Measurements from ENCODE around the gene TAMALIN.

TAMALIN gene

DNA sequence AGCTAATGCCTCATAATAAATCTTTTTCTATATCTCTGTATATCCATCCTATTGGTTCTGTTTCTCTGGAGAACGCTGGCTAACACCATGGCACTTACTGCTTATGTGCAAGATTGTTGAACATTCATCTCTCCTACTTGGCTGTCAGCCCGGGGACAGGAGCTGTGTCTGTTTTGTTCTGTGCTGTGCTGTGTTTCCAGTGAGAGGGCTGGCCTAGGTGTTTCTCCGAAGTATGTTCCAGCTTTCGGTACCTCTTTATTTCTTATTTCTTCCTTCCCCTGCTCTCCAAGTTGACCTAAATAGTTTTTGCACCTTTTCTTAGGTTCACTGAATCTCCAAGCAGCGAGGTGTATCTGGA, 25.7 kb downstream of the TAMALIN start:
- TF ChIP-seq GATA3 (IDR thresholded peaks at IDR 0.05; ENCODE audit: low read depth, low read length): no peak
- TF ChIP-seq GATA2 (IDR thresholded peaks at IDR 0.05; ENCODE audit: low read depth, low read length): no peak

DNA sequence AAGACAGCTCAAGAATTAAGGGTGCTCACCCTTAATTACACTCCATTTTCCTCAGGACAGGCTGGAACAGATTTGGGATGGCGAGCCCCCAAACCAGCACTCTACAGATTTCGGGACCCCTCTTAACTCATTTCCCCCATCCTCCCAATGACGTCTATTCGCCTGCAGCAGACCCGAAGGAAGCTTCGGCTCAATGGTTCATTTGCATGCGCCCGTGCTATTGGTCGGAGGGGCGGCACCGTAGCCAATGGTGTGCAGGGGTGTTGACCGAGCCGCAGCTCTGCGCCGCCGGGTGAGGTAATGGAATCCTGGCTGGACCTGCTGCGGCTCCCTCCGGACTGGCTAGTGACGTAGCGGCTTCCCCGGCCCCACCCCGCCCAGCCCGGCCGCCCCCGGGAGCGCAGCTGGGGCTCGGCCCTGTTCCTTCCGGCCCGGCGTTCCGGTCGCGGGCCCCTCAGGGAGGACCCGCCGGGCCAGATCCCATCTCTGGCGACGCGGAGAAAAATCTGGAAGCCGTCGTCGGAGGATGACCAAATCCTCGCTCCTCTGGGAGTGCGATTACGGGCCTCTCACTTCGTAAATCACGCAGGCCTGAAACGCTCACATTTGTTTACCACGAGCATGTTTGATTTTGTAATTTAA, 26.2 kb downstream of the TAMALIN start:
- no peak for TF ChIP-seq GATA3 (IDR thresholded peaks at IDR 0.05; ENCODE audit: low read depth, low read length)
- peak; percentile 67 for TF ChIP-seq GATA2 (IDR thresholded peaks at IDR 0.05; ENCODE audit: low read depth, low read length)

DNA sequence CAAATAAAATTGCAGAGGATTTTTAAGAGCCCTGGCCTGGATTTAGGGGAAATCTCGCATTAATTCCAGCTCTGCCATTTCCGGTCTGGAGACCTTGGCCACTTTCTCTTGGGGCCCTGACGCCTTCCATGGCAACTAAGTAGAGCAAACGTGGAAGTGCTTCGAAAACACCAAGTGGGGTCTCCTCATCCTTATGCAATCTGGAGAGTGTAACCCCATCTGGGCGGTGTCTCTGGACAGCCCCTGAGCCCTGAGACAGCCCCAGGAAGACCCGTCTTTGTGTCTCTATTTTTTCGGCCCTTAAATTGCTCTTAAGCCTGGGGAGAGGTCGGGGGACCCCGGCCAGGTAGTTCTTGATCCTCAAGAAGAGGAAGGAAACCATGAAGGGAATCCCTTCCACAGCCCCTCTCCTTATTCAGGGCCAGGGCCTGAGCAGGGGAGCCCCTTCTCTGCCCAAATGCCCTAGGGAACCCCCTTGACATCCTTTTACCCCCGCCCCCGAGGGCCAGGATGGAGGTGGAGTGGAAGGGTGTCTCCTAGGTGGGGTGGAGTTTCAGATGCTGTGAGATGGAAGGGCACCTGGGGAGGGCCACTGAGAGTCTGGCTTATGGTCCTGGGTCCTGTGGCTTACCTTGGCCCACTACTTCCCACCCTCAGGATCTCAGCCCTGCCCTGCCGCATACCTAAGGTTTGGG, 26.8 kb downstream of the TAMALIN start:
- no peak for TF ChIP-seq GATA3 (IDR thresholded peaks at IDR 0.05; ENCODE audit: low read depth, low read length)
- no peak for TF ChIP-seq GATA2 (IDR thresholded peaks at IDR 0.05; ENCODE audit: low read depth, low read length)

DNA sequence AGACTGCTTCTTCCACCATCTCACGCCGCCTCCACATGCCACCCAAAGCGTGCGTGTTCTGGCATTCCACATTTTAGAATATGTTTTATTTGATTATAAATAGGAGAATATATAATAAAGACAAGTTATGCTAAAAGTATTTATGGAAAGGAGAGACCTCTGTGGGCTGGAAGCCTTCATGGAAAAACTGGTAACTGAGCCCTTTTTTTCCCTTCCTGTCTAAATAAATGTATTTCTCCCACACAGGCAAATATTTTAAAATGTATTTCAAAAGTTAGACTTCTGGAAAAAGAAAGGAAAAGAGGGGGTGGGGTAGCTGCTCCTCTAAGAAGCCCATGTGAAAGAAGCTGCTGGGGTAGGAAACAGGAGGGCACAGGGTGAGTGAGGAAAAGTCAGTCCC, 28.4 kb downstream of the TAMALIN start:
- TF ChIP-seq GATA2 (IDR thresholded peaks at IDR 0.05; ENCODE audit: low read depth, low read length) (no peak), GATA3 (IDR thresholded peaks at IDR 0.05; ENCODE audit: low read depth, low read length) (no peak)

DNA sequence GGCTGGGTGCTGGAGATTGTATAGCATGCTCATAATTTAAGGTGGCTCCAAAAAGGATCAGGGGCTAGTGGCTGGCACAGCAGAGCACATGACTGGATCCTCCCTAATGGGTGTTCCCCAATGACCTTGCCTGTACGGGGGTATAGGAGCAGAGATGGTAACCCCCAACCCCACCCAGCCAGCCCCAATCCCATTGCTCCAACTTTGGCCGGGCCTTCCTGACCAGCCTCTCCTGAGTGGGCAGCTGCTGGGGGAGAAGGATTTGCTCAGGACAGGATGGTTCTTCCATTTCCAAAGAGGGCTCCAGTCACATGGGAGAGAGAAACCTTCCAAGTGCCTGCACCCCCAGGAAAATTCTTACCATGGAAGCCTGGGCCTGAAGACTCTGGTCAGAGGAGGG, 29.2 kb downstream of the TAMALIN start:
- TF ChIP-seq GATA3 (IDR thresholded peaks at IDR 0.05; ENCODE audit: low read depth, low read length) (no peak), GATA2 (IDR thresholded peaks at IDR 0.05; ENCODE audit: low read depth, low read length) (no peak)

DNA sequence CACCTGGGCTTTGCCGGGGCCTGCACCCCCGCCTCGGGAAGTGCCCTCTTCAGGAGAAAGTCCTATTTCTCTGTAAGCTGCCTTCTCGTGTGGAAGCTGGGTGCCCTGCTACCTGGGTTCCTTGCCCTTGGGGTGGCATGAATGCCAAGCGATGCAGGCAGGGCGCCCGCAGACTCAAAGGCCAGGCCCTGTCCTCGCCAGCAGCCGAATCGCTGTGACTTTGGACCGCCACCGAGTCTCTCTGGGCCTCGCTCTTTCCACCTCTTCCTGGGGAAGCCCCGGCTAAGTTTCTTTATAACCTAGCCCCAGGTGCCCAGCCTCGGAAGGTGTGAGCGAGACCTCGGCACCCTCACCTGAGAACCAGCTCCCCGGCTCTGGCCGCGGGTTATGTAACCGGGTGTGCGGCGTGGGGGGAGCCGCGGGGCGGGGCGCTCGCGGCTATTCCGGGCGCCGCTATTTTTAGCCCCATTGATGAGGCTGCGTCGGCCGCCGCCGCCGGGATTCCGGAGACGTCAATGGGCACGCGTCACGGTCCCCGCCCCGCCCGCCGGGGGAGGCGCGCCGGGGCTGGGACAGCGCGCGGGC, 29.9 kb downstream of the TAMALIN start:
- TF ChIP-seq GATA3 (IDR thresholded peaks at IDR 0.05; ENCODE audit: low read depth, low read length) (no peak), GATA2 (IDR thresholded peaks at IDR 0.05; ENCODE audit: low read depth, low read length) (no peak)

DNA sequence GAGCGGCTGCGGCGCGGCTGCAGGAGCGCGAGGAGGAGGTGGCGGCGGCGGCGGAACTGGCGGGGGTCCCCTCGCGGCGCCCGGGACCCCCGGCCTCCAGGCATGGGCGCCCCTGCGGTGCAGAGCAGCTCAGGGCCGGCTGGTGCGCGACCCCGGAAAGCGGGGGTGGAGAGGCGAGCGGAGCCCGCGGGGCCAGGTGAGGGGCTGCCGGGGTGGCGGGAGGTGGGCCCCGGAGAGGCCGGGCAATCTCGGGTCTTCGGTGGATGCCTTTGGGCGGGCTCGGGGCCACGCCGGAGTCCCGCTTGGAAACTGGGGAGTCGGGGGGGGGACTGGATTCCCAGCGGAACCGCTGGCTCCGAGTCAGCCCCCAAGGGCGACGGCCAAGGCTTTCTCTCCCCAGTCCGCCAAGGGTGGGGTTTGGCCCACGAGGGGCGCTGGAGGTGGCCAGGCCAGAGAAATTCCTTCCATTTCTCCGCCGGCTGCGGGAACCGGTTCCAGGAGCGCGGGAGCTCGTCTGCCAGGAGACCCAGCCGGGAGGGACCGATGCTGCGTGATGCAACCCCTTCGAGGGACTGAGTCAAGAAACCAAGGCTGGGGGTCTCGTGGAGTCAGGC, 30.6 kb downstream of the TAMALIN start:
- TF ChIP-seq GATA2 (IDR thresholded peaks at IDR 0.05; ENCODE audit: low read depth, low read length) (no peak), GATA3 (IDR thresholded peaks at IDR 0.05; ENCODE audit: low read depth, low read length) (no peak)

DNA sequence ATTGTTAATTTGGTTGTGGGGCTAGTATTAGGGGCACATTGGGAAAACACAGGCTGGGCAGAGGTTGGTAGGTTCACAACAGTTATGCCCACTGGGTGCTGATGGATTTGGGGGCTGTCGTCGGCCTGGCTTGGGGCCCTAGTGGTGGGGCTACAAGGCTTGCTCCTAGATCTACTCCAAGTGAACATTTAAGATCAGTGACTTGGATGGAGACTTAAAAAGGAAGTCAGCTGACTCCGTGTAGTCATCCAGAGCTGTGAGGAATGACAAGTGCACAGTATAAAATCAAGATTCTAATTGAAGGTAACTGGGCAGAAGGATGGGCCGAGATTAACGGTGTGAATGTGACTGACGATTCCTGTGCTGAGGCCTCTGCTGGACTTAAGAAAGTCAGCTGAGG, 31.7 kb downstream of the TAMALIN start:
- TF ChIP-seq GATA2 (IDR thresholded peaks at IDR 0.05; ENCODE audit: low read depth, low read length) (no peak), GATA3 (IDR thresholded peaks at IDR 0.05; ENCODE audit: low read depth, low read length) (no peak)

DNA sequence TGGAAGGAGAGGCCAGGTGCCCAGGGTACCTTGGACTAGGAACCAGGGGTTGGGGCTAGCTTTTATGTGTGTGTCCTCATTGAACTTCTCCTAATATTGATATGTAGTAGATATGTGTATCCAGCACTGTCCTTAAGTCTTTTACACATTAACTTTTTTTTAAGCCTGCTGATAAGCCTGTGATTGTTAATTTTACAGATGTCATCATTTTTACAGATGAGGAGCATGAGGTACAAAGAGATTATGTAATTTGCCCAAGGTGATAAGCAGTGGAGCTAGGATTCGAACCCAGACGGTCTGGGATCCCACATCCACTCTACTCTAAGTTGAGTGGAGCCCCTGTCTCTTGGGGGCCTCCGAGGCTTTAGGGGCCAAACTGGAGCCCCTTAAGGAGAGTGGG, 34.3 kb downstream of the TAMALIN start:
- TF ChIP-seq GATA2 (IDR thresholded peaks at IDR 0.05; ENCODE audit: low read depth, low read length): no peak
- no peak for TF ChIP-seq GATA3 (IDR thresholded peaks at IDR 0.05; ENCODE audit: low read depth, low read length)

DNA sequence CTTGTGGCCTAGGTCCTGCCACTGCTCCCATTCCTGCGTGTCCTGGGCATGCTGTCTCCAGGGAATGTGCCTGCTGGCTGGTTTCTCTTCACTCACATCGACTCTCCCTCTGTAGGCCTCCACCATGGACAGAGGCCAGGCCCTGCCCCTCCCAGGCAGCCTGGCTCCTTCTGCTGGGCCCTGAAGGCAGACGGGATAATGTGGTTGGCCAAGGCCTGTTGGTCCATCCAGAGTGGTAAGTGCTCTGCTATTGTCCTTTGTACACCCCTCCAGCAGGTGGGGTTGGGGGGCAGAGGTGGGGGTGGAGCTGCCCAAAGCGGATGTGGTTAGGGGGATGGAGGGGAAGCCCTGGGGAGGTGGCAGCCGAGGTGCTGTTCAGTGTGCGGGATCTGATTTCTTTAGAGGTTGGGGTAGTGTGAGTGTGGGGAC, 35.0 kb downstream of the TAMALIN start:
- TF ChIP-seq GATA2 (IDR thresholded peaks at IDR 0.05; ENCODE audit: low read depth, low read length) (no peak), GATA3 (IDR thresholded peaks at IDR 0.05; ENCODE audit: low read depth, low read length) (no peak)

DNA sequence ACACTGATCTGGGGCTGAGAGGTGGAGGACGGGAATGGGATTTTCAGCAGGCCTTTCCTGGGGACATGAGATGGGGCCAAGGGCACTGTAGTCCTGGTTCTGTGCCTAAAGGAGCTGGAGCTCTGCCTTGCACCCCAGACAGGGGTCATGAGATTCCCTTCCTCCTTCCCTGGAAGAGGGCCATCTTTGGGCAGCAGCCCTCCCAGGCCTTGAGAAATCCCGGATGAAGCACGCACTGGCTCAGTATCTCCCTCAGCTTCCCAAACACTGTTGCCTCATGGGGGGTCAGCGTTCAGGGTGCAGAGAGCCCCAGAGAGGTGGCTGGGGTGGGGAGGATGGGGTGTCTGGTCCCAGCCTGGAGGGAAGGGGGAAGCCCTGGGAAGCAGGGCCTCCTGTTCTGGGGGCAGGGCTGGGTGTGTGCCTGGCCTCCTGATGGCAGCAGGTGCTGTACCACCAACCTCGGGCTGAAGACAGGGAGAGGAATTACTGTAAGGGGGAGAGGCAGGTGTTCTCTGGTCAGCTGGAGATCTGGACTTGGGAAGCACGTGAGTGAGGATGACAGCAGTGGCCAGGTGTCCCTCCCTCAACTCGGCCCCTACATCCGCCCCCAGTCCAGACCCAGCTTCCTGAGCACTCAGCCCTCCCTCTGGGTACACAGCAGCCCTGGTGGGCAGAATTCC, 36.1 kb downstream of the TAMALIN start:
- TF ChIP-seq GATA2 (IDR thresholded peaks at IDR 0.05; ENCODE audit: low read depth, low read length) (no peak), GATA3 (IDR thresholded peaks at IDR 0.05; ENCODE audit: low read depth, low read length) (no peak)

DNA sequence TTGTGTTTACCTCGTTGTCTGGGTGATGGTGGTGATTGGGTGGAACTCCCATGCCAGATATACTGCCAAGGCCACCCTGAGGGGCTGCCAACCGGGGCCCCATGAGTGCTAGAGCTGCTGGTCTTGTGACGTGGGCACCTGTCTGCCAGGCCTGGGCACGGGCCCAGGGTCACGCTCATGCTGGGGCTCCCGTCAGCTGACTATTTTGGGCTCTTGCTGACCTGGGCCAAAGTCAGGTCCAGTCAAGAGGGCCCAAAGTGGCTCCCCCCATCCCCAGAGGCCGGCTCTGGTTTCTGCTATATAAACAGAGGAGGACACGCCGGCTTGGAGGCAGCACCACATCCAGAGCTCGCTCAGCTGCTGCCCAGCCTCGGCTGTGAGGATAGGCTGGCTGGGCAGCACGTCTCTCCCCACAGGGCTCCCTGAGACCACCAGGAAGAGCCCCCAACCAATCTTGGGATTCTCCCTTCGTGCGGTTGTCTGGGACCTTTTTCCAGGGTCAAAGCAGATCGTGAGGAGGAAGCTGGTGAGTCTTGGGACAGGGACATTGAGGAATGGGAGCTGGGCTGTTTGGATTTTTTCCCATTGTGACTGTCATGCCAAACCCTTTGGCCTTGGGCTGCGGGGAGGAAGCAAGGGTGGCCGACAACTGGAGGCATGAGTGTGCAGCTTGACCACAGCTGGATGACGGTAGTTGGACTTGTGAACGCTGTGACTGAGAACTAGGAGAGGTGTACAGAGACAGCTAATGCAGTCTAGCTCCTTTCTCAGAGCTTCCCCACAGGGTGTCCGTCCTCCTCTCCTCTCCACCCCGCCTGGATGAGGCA, 36.9 kb downstream of the TAMALIN start:
- TF ChIP-seq GATA2 (IDR thresholded peaks at IDR 0.05; ENCODE audit: low read depth, low read length) (no peak), GATA3 (IDR thresholded peaks at IDR 0.05; ENCODE audit: low read depth, low read length) (no peak)

DNA sequence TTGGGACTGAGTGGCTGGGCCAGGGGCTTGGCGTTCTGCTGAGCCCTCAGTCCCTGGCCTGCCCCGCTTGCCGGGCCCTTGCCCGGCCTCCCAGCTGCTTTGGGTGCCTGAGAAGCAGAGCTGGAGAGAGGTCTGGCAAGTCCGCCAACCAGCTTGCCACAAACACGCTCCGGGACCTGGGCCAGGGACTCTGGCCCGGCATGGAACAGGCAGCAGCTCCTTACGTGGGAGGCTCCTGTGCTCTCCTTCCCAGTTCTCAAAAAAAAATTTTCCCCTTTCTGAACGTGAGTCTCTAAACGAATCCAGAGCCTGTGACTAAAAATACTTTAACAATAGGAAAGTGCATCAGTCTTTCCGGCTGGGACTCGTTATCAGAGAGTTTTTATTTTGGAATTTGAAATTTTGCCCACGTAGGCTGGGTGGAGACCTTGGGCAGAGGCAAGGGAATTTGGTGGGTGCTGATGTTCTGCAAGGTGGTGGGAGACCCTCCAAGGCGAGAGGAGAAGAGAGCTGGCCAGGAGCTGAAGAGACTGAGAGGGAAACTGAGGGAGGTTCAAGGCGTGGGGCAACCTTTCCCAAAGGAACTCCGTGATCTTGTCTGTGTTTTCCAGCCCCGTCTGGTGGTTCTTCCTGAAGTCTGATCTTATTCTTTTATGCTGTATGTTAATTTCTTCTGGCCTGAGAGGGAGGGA, 37.7 kb downstream of the TAMALIN start:
- TF ChIP-seq GATA3 (IDR thresholded peaks at IDR 0.05; ENCODE audit: low read depth, low read length) (no peak), GATA2 (IDR thresholded peaks at IDR 0.05; ENCODE audit: low read depth, low read length) (no peak)

Measured in SH-SY5Y (cell line).